ENCODE data around the gene PXN.
"Not testable (repeated sequence)": the region's sequence is repeated elsewhere in the genome, so short reads cannot be mapped to it uniquely, and the experiment has no call there.

DNA sequence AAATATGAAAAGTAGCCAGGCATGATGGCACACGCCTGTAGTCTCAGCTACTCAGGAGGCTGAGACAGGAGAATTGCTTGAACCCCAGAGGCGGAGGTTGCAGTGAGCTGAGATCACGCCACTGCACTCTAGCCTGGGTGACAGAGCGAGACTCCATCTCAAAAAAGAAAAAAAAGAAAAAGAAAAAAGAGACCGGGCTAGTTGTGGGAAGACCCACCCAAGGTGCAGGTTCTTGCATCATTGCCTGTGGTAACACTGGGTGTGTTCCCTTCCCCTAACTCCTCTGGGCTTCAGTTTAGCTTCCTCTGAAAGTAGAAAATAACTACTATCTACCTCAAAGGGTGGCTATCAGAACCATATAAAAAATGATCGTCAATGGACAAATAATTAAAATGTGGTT, 12.2 kb downstream of the PXN start:
- TF ChIP-seq POLR2A (IDR thresholded peaks at IDR 0.05; ENCODE audit: low read depth, low read length); POLR2AphosphoS5 (IDR thresholded peaks at IDR 0.05; ENCODE audit: low read depth, low read length); TAF1 (IDR thresholded peaks at IDR 0.05; ENCODE audit: borderline replicate concordance, low read depth, low read length): not testable (repeated sequence)
